VCaP (cell line): ENCODE measurements around the gene FLG2.
A peak's percentile ranks its signal among the peaks of the same experiment; 100 is the strongest.

Source experiments
- H3K27ac ChIP-seq: fragments of 450-650 bp; 2 replicates; pipeline ENCODE4 v1.5.1; 2017
- TF ChIP-seq, protein P1 (sequence below): fragments of 450-650 bp; conservative IDR thresholded peaks from 2 replicates; pipeline ENCODE4 v1.5.1; 2017; ENCODE audit warnings: mild to moderate bottlenecking, moderate library complexity

FLG2 gene

DNA sequence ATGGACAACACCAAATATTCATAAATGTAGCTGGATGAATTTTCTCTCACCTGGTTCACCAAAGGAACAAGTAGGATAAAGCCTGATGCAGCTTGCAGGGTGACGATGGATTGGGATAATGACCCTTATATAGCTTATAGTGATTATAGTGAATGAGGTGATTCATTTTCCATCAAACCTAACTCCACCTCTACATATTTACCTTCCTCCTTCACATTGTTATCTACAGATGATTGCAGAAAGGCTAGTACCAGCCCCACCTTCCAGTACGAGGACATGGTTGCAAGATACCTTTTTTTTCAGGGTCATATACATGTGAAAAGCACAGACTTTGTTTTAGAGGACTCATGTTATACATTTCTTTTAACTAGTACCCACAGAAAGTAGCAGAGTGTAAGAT lies at the start of gene FLG2:
TSS of gene FLG2 (minus strand) at position 101 of the 400 bp plus-strand sequence. CDS start 1,122 bp downstream, outside the sequence.
- TF ChIP-seq, protein P1, sequence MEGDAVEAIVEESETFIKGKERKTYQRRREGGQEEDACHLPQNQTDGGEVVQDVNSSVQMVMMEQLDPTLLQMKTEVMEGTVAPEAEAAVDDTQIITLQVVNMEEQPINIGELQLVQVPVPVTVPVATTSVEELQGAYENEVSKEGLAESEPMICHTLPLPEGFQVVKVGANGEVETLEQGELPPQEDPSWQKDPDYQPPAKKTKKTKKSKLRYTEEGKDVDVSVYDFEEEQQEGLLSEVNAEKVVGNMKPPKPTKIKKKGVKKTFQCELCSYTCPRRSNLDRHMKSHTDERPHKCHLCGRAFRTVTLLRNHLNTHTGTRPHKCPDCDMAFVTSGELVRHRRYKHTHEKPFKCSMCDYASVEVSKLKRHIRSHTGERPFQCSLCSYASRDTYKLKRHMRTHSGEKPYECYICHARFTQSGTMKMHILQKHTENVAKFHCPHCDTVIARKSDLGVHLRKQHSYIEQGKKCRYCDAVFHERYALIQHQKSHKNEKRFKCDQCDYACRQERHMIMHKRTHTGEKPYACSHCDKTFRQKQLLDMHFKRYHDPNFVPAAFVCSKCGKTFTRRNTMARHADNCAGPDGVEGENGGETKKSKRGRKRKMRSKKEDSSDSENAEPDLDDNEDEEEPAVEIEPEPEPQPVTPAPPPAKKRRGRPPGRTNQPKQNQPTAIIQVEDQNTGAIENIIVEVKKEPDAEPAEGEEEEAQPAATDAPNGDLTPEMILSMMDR = no peak

DNA sequence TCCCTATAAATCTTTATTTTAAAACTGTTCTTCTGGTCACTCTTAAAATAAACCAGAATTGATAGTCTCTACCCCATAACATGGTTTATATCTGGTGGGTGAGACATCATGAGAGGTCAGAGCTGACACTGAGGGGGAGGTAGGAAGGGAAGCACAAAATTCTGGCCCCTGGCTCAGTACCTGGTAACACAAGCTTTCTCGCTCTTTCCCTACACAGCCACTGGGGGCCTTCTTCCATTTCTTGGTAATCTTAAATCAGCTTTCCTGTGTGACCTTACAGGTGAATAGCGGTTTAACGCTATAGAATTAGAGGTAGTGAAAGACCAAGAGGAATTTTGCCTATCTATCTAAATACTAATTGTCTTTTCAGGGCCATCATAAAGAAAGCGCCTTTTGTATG lies 48.9 kb upstream of the FLG2 start:
- TF ChIP-seq, protein P1 = no peak
- no peak overlapping the region for H3K27ac ChIP-seq

More for the DNA sequence above, at the start of gene FLG2:
- H3K27ac ChIP-seq = no peak within 1 kb of the TSS

DNA sequence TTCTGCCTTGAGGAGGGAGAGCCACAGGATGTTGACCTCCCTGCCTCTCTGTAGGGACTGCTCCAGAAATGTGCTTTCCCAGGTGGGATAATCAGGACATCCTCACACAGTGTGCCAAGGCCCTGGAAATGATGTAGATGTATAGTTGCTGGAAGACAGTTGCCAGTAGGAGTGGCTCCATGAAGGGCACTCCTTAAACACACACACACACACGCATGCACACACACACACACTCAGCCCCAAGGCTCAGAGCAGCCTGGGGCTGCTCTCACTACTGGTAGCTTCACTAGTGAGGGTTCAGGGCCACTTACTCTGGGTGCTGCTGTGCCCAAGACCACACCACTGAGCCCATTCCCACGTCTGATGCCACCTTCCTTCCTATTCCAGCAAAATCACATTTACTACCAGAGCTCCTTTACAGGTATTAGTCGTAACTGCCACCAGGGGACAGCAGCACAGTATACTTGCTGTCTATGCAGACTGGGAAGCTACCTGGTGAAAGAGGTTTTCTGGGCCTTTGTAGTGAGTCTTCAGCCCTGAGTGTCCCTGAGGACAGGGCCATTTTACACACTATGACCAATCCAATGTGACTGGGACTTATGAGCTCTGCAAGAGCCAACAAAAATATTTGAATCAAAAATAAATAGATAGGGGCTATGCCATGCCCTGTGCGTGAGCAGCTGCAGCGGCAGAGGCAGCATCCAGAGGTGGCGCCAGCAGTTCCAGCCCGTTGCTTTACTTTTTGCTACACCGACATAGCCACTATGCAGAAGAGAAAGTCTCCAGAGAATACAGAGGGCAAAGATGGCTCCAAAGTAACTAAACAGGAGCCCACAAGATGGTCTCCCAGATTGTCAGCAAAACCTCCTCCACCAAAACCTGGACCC lies 39.2 kb upstream of the FLG2 start:
- H3K27ac ChIP-seq = no peak overlapping the region
- TF ChIP-seq, protein P1 = peak; percentile 95

DNA sequence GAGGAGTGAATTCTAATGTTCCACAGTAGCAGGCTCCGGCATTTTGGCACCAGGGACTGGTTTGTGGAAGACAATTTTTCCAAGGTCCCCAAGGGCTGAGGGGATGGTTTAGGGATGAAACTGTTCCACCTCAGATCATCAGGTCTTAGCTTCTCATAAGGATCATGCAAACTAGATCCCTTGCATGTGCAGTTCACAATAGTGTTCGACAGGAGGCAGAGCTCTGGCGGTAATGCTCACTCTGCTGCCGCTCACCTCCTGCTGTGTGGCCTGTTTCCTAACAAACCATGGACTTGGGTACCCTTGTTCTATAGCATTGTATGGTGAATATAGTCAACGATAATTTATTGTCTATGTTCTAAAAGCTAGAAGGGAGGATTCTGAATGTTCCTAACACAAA lies 37.7 kb upstream of the FLG2 start:
- no peak overlapping the region for H3K27ac ChIP-seq
- TF ChIP-seq, protein P1 = 0 out of 2 replicates have a peak, but pooled peaks have one; percentile 7

DNA sequence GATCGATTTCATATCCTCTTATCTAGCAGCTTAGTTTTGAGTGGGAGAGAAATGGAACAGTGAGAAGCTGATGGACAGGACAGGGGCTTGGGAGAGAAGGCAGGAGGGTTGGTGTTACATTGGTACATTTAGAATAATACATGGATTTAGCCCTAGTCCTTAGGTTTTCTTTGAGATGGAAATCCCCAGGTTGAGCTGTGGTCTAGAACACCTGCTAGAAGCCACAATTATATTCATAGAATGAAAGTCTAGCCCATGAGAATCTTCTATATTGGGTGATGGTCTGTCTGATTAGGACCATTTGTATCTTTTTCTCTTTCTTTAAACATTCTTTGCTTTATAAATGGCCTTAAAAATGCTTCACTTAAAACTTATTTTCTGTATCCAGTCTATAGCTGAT lies 34.3 kb upstream of the FLG2 start:
- TF ChIP-seq, protein P1 = no peak
- H3K27ac ChIP-seq = no peak overlapping the region

DNA sequence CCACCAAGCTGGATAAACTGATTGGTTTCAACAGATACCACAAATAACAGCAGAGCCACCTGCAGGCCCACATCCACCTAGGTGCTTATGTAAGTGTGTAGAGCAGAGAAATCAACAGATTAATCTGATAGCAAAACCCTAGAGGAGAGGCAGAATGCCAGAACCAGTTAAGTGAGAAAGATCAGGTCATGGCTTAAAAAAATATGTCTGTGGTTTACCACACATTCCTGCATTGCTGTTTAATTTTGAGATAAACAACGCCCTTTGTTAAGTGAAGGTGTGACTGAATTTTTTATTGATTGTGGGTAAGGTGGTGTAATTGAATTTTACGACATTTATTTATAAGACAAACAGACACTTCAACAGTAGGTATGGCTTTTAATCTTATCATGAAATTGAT lies 33.1 kb upstream of the FLG2 start:
- peak overlapping the region; percentile 26 for H3K27ac ChIP-seq
- TF ChIP-seq, protein P1 = peak; percentile 20

DNA sequence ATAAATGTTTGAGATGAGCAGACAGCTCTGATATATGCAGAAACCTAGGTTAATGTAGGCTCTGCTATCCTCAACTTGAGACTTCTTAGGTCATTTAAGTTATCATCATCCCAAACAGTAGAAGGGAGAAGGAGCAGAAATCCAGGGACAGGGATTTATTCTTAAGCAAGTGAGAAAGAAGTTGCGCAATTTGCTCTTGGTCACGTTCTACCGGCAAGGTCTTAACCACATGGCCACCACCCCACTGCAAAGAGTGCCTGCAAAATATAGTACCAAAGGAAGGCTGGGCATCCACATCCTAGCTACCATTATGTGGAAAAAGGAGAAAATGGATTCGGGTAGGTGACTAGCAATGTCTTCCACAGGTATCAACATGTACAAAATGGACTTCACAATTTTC lies 29.1 kb upstream of the FLG2 start:
- TF ChIP-seq, protein P1 = no peak
- H3K27ac ChIP-seq = no peak overlapping the region
